Keratinocyte (primary cell): Measurements from ENCODE around the gene SIPA1. TPM values are rescaled to one million over a fixed set of nuclear protein-coding genes. Genes with fewer than 3 reads are reported as not detected.

ENCODE experiments used
- DNase-seq: peaks from one replicate; pipeline ENCODE4 v3.0.0-alpha.2; 2011; ENCODE audit warnings: low read depth, missing footprints, low spot score
- FAIRE-seq: peaks from 2 replicates; lab custom pipeline; 2011; peaks lifted over from hg19 to GRCh38; lab: Jason Lieb, UNC
- H2AFZ ChIP-seq: 2 replicates; pipeline ENCODE4 v1.6.0; 2012; ENCODE audit warnings: low read length, control low read depth, inconsistent platforms; ENCODE audit not compliant: control insufficient read depth
- H3K27ac ChIP-seq: 2 replicates; pipeline ENCODE4 v1.5.1; 2011; ENCODE audit warnings: low read length; ENCODE audit not compliant: control insufficient read depth, insufficient read depth
- H3K27me3 ChIP-seq: 3 replicates; pipeline ENCODE4 v1.6.0; 2011; ENCODE audit warnings: low read length; ENCODE audit not compliant: control insufficient read depth, insufficient read depth; ENCODE audit errors: extremely low read depth
- H3K36me3 ChIP-seq, 2 experiments: 2 replicates in 1 of 2; 3 replicates in 1 of 2; pipeline ENCODE4 v1.5.1; 2011; ENCODE audit warnings: low read length in 2 of 2, mild to moderate bottlenecking in 1 of 2; ENCODE audit not compliant: control insufficient read depth in 2 of 2, insufficient read depth in 2 of 2; ENCODE audit errors: extremely low read depth in 1 of 2
- H3K4me1 ChIP-seq: 3 replicates; pipeline ENCODE4 v1.5.1; 2011; ENCODE audit warnings: low read length; ENCODE audit not compliant: control insufficient read depth, insufficient read depth; ENCODE audit errors: extremely low read depth
- H3K4me2 ChIP-seq: 3 replicates; pipeline ENCODE4 v1.6.0; 2011; ENCODE audit warnings: low read depth, low read length; ENCODE audit not compliant: control insufficient read depth, insufficient read depth; ENCODE audit errors: extremely low read depth
- H3K4me3 ChIP-seq, 3 experiments: fragments of 200-600 bp in 1 of 3; sonication (generic) in 1 of 3; 2 replicates in 2 of 3; 3 replicates in 1 of 3; pipeline ENCODE4 v1.5.1; 2011 to 2016; ENCODE audit warnings: low read length in 3 of 3, mild to moderate bottlenecking in 3 of 3, control low read depth in 2 of 3, inconsistent platforms in 1 of 3, low read depth in 1 of 3, mixed read lengths in 1 of 3, mixed run types in 1 of 3, moderate library complexity in 1 of 3; ENCODE audit not compliant: control insufficient read depth in 2 of 3, insufficient read depth in 2 of 3; ENCODE audit errors: extremely low read depth in 1 of 3
- H3K79me2 ChIP-seq: 2 replicates; pipeline ENCODE4 v1.6.0; 2012; ENCODE audit warnings: low read length; ENCODE audit not compliant: control insufficient read depth, insufficient read depth
- H3K9ac ChIP-seq: 3 replicates; pipeline ENCODE4 v1.6.0; 2011; ENCODE audit warnings: low read length; ENCODE audit not compliant: control insufficient read depth, insufficient read depth; ENCODE audit errors: extremely low read depth
- H3K9me1 ChIP-seq: 3 replicates; pipeline ENCODE4 v1.6.0; 2011; ENCODE audit warnings: low read length; ENCODE audit not compliant: control insufficient read depth, insufficient read depth; ENCODE audit errors: extremely low read depth
- H3K9me3 ChIP-seq: 2 replicates; pipeline ENCODE4 v1.5.1; 2012; ENCODE audit warnings: low read depth, low read length; ENCODE audit not compliant: control insufficient read depth
- H4K20me1 ChIP-seq: 3 replicates; pipeline ENCODE4 v1.6.0; 2011; ENCODE audit warnings: low read length; ENCODE audit not compliant: control insufficient read depth, insufficient read depth; ENCODE audit errors: extremely low read depth
- CTCF ChIP-seq, 3 experiments: IDR thresholded peaks in 1 of 3; conservative IDR thresholded peaks in 1 of 3; optimal IDR thresholded peaks in 1 of 3; 2 replicates in 2 of 3; 3 replicates in 1 of 3; pipeline versions ENCODE3 to v1.5.1; 2011; ENCODE audit warnings: low read length in 3 of 3, mild to moderate bottlenecking in 3 of 3, moderate library complexity in 2 of 3, control low read depth in 1 of 3, inconsistent platforms in 1 of 3; ENCODE audit not compliant: insufficient read depth in 2 of 3; ENCODE audit errors: extremely low read depth in 1 of 3
- EZH2 ChIP-seq: IDR thresholded peaks from one replicate; pipeline ENCODE4 v1.6.1; 2012; ENCODE audit warnings: inconsistent platforms, mild to moderate bottlenecking, low read length, moderate library complexity
- dilution Hi-C: fragments of 300-500 bp; cut with MboI; formaldehyde crosslinking; loops from one replicate; pipeline ENCODE4 v1.7.0; 2020; ENCODE audit warnings: low sequenced_read_pairs; ENCODE audit not compliant: extremely low pct_ligation_motif_present
- polyA plus RNA-seq, 5 experiments: library from polyadenylated mRNA; depleted of rRNA in 3 of 5; stranded (reverse) in 3 of 5; stranded (forward) in 1 of 5; unstranded in 1 of 5; fragments of >200 nt; gene quantifications; 1 replicate in 1 of 5; 2 replicates in 3 of 5; 3 replicates in 1 of 5; pipeline versions ENCODE4 v1.2.1 to v1.2.3, GENCODE V29; 2011 to 2012; ENCODE audit warnings: missing spikeins in 2 of 5, low read depth in 1 of 5, low replicate concordance in 1 of 5

Gene SIPA1
- polyA plus RNA-seq, 1 donor (not counting 4 experiments of a cell fraction or from before 2014, with no cell fraction given), result 4.5 TPM

GRCh38 chr11:65657426-65657825, 19.5 kb downstream of the SIPA1 start:
- no peak for FAIRE-seq
- Histone ChIP-seq H4K20me1 (no peaks in the 10 kb centered on the region), H3K4me3 (no peak overlapping the region), H3K4me1 (peaks cover 15% of the 10 kb centered on the region), H3K9ac (no peak overlapping the region), H3K36me3 (peaks cover 57 to 65% of the 10 kb centered on the region in 2 experiments), H3K9me1 (no peaks in the 10 kb centered on the region), H3K79me2 (peaks cover 23% of the 10 kb centered on the region), H2AFZ (no peak overlapping the region), H3K9me3 (no peaks in the 10 kb centered on the region), H3K27ac (no peak overlapping the region), H3K27me3 (no peaks in the 10 kb centered on the region), H3K4me2 (no peak overlapping the region)
- dilution Hi-C loops, result no loop called here
- DNase-seq, result no peak
- TF ChIP-seq EZH2 (no peak), CTCF (optimal IDR thresholded peaks at IDR 0.05 in 1 of 3, IDR thresholded peaks at IDR 0.05 in 1 of 3, conservative IDR thresholded peaks at IDR 0.05 in 1 of 3; ENCODE audit: extremely low read depth in 1 of 3, insufficient read depth in 2 of 3, low read length in 3 of 3) (no peak)

- DNase-seq (no peak), FAIRE-seq (no peak)
- no peak overlapping the region for H3K4me2 ChIP-seq
- H3K27ac ChIP-seq, result no peak overlapping the region
- dilution Hi-C loops, result no loop called here
- H3K79me2 ChIP-seq, result peaks cover 23% of the 10 kb centered on the region
- no peaks in the 10 kb centered on the region for H3K9me1 ChIP-seq
- no peak overlapping the region for H3K9ac ChIP-seq
- no peak overlapping the region for H3K4me3 ChIP-seq
- peaks cover 9% of the 10 kb centered on the region for H3K4me1 ChIP-seq
- H3K27me3 ChIP-seq, result no peaks in the 10 kb centered on the region
- H4K20me1 ChIP-seq, result no peaks in the 10 kb centered on the region
- no peak overlapping the region for H2AFZ ChIP-seq
- TF ChIP-seq CTCF (optimal IDR thresholded peaks at IDR 0.05 in 1 of 3, IDR thresholded peaks at IDR 0.05 in 1 of 3, conservative IDR thresholded peaks at IDR 0.05 in 1 of 3; ENCODE audit: extremely low read depth in 1 of 3, insufficient read depth in 2 of 3, low read length in 3 of 3), result no peak
- no peak for TF ChIP-seq EZH2
- no peaks in the 10 kb centered on the region for H3K9me3 ChIP-seq
- peaks cover 56 to 62% of the 10 kb centered on the region in 2 experiments for H3K36me3 ChIP-seq
Measured at GRCh38 chr11:65658174-65659021, 20.5 kb downstream of the SIPA1 start.
